B cell (primary cell): Measurements from ENCODE around the gene SFTPA2.
"Not testable (repeated sequence)": the region's sequence is repeated elsewhere in the genome, so short reads cannot be mapped to it uniquely, and the experiment has no call there.

Source experiments
- EZH2 ChIP-seq: IDR thresholded peaks from 2 replicates; pipeline ENCODE4 v1.6.1; 2012; ENCODE audit warnings: borderline replicate concordance, low read depth, mild to moderate bottlenecking, moderate library complexity, low read length; ENCODE audit not compliant: insufficient read depth, poor library complexity, severe bottlenecking
- TF ChIP-seq, protein P1 (sequence below): fragments of 200-600 bp; IDR thresholded peaks from one replicate; pipeline ENCODE4 v1.8.0; 2022; ENCODE audit warnings: antibody characterized with exemption, mild to moderate bottlenecking

DNA sequence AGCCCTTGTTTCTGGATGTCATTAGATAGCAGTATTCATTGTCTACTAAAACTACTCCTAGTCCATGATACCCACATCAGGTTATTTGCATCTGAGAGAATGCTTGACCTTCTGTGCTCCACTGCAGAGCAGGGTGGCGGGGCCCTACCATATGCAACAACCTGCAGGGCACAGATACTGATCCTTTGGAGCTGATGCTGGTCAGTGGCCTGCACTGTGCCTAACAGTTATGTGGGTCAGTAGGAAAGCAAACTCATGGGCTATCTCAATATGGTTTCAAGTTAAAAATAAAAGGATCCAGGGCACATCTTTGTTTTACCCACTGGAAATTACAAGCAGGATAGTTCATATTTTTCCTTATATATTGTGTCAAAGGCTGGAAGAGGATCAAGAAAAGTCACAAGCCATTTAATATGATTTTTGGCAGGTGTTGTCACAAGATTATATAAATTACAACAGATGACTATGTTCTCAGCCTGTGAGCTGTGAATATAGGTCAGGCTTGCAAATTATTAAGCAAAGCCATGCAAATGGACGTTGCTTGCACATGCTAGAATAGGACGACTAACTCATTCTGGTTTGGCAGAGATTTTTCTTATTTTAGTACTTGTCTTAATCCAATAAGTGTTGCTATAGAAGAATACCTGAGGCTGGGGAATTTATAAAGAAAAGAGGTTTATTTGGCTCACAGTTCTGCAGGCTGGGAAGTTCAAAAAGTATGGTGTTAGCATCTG lies 15.1 kb downstream of the SFTPA2 start:
- TF ChIP-seq, protein P1, sequence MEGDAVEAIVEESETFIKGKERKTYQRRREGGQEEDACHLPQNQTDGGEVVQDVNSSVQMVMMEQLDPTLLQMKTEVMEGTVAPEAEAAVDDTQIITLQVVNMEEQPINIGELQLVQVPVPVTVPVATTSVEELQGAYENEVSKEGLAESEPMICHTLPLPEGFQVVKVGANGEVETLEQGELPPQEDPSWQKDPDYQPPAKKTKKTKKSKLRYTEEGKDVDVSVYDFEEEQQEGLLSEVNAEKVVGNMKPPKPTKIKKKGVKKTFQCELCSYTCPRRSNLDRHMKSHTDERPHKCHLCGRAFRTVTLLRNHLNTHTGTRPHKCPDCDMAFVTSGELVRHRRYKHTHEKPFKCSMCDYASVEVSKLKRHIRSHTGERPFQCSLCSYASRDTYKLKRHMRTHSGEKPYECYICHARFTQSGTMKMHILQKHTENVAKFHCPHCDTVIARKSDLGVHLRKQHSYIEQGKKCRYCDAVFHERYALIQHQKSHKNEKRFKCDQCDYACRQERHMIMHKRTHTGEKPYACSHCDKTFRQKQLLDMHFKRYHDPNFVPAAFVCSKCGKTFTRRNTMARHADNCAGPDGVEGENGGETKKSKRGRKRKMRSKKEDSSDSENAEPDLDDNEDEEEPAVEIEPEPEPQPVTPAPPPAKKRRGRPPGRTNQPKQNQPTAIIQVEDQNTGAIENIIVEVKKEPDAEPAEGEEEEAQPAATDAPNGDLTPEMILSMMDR, result not testable (repeated sequence)
- not testable (repeated sequence) for TF ChIP-seq EZH2
